ENCODE measurements around the gene CYTL1. TPM values are rescaled to one million over a fixed set of nuclear protein-coding genes. Genes with fewer than 3 reads are reported as not detected.
"Not testable (repeated sequence)": the region's sequence is repeated elsewhere in the genome, so short reads cannot be mapped to it uniquely, and the experiment has no call there.

CYTL1 gene
- total RNA-seq (ENCODE audit: unreplicated experiment): not detected
- long read RNA-seq: 0 reads

- Mint-ChIP-seq H3K27me3 (ENCODE audit: unreplicated experiment) (peaks cover 3% of the 10 kb centered on the region), H3K4me1 (ENCODE audit: low read depth, unreplicated experiment) (no peaks in the 10 kb centered on the region), H3K4me3 (ENCODE audit: unreplicated experiment) (no peak within 1 kb of the TSS), H3K27ac (ENCODE audit: unreplicated experiment) (no peak within 1 kb of the TSS), H3K9me3 (ENCODE audit: unreplicated experiment) (peaks cover 6% of the 10 kb centered on the region), H3K36me3 (ENCODE audit: unreplicated experiment) (peaks cover 13% of the 10 kb centered on the region)
- DNase-seq: peak; percentile 25
- no peak for TF ChIP-seq CTCF (IDR thresholded peaks at IDR 0.05; ENCODE audit: partially characterized antibody, unreplicated experiment)
Measured at GRCh38 chr4:5019274-5019673, at the start of gene CYTL1. TSS of gene CYTL1 (minus strand) at chr4:5019458. CDS start at chr4:5019445, 13 bp downstream.

- no peak for DNase-seq
- Mint-ChIP-seq H3K36me3 (ENCODE audit: unreplicated experiment) (no peaks in the 10 kb centered on the region), H3K27me3 (ENCODE audit: unreplicated experiment) (peaks cover 3% of the 10 kb centered on the region), H3K27ac (ENCODE audit: unreplicated experiment) (no peak overlapping the region), H3K4me3 (ENCODE audit: unreplicated experiment) (no peak overlapping the region), H3K4me1 (ENCODE audit: low read depth, unreplicated experiment) (no peaks in the 10 kb centered on the region), H3K9me3 (ENCODE audit: unreplicated experiment) (no peaks in the 10 kb centered on the region)
- no peak for TF ChIP-seq CTCF (IDR thresholded peaks at IDR 0.05; ENCODE audit: partially characterized antibody, unreplicated experiment)
Measured at GRCh38 chr4:5067908-5068307, 48.6 kb upstream of the CYTL1 start.

- H3K36me3 Mint-ChIP-seq (ENCODE audit: unreplicated experiment); H3K4me3 Mint-ChIP-seq (ENCODE audit: unreplicated experiment); H3K27ac Mint-ChIP-seq (ENCODE audit: unreplicated experiment); H3K9me3 Mint-ChIP-seq (ENCODE audit: unreplicated experiment); H3K4me1 Mint-ChIP-seq (ENCODE audit: low read depth, unreplicated experiment); DNase-seq; H3K27me3 Mint-ChIP-seq (ENCODE audit: unreplicated experiment): not testable (repeated sequence)
Measured at GRCh38 chr4:5066968-5067367, 47.7 kb upstream of the CYTL1 start.

- H3K4me3 Mint-ChIP-seq (ENCODE audit: unreplicated experiment): no peak overlapping the region
- H3K27me3 Mint-ChIP-seq (ENCODE audit: unreplicated experiment): no peaks in the 10 kb centered on the region
- H3K9me3 Mint-ChIP-seq (ENCODE audit: unreplicated experiment): no peaks in the 10 kb centered on the region
- H3K36me3 Mint-ChIP-seq (ENCODE audit: unreplicated experiment): no peaks in the 10 kb centered on the region
- TF ChIP-seq CTCF (IDR thresholded peaks at IDR 0.05; ENCODE audit: partially characterized antibody, unreplicated experiment): no peak
- H3K27ac Mint-ChIP-seq (ENCODE audit: unreplicated experiment): no peak overlapping the region
- no peaks in the 10 kb centered on the region for H3K4me1 Mint-ChIP-seq (ENCODE audit: low read depth, unreplicated experiment)
- no peak for DNase-seq
Measured at GRCh38 chr4:5066101-5066500, 46.8 kb upstream of the CYTL1 start.

- DNase-seq: no peak
- Mint-ChIP-seq H3K9me3 (ENCODE audit: unreplicated experiment) (peaks cover 2% of the 10 kb centered on the region), H3K4me3 (ENCODE audit: unreplicated experiment) (no peak overlapping the region), H3K27me3 (ENCODE audit: unreplicated experiment) (peaks cover 11% of the 10 kb centered on the region), H3K27ac (ENCODE audit: unreplicated experiment) (no peak overlapping the region), H3K4me1 (ENCODE audit: low read depth, unreplicated experiment) (no peaks in the 10 kb centered on the region), H3K36me3 (ENCODE audit: unreplicated experiment) (no peaks in the 10 kb centered on the region)
- TF ChIP-seq CTCF (IDR thresholded peaks at IDR 0.05; ENCODE audit: partially characterized antibody, unreplicated experiment): no peak
Measured at GRCh38 chr4:5055411-5055810, 36.2 kb upstream of the CYTL1 start.

GRCh38 chr4:5054532-5054931 lies 35.3 kb upstream of the CYTL1 start:
- no peaks in the 10 kb centered on the region for H3K4me1 Mint-ChIP-seq (ENCODE audit: low read depth, unreplicated experiment)
- no peak for TF ChIP-seq CTCF (IDR thresholded peaks at IDR 0.05; ENCODE audit: partially characterized antibody, unreplicated experiment)
- no peak for DNase-seq
- H3K4me3 Mint-ChIP-seq (ENCODE audit: unreplicated experiment): no peak overlapping the region
- H3K36me3 Mint-ChIP-seq (ENCODE audit: unreplicated experiment): no peaks in the 10 kb centered on the region
- H3K27me3 Mint-ChIP-seq (ENCODE audit: unreplicated experiment): peaks cover 14% of the 10 kb centered on the region
- H3K27ac Mint-ChIP-seq (ENCODE audit: unreplicated experiment): no peak overlapping the region
- H3K9me3 Mint-ChIP-seq (ENCODE audit: unreplicated experiment): peaks cover 2% of the 10 kb centered on the region
